RWPE1 (cell line): Measurements from ENCODE around the gene KCNIP1.

ENCODE experiments used
- CTCF ChIA-PET: fragments of 350-600 bp; sonication (Branson Sonifier 250); formaldehyde crosslinking; extraction: SDS; loops from one replicate; lab custom pipeline; 2021; lab: Yijun Ruan, JAX
- POLR2A ChIA-PET: fragments of 400-600 bp; formaldehyde crosslinking; extraction: SDS; loops from one replicate; lab custom pipeline; 2020; ENCODE audit warnings: antibody characterized with exemption; ENCODE audit not compliant: low non-redundant PET; lab: Yijun Ruan, JAX
- DNase-seq: peaks from one replicate; pipeline ENCODE4 v3.0.0; 2012; ENCODE audit warnings: low spot score
- H3K27ac ChIP-seq: fragments of 450-650 bp; 2 replicates; pipeline ENCODE4 v1.5.1; 2017
- CTCF ChIP-seq: fragments of 450-650 bp; conservative IDR thresholded peaks from 2 replicates; pipeline ENCODE4 v1.5.1; 2017; ENCODE audit warnings: low read depth, mild to moderate bottlenecking

Gene KCNIP1

GRCh38 chr5:170771496-170771895 lies 267.7 kb downstream of the KCNIP1 start:
- TF ChIP-seq CTCF: no peak
- POLR2A ChIA-PET: no interaction called here
- no peak overlapping the region for H3K27ac ChIP-seq
- no peak for DNase-seq
- CTCF ChIA-PET: no interaction called here

GRCh38 chr5:170773024-170773985 lies 269.5 kb downstream of the KCNIP1 start:
- TF ChIP-seq CTCF: no peak
- no peak for DNase-seq
- no peak overlapping the region for H3K27ac ChIP-seq
- ChIA-PET POLR2A (no interaction called here), CTCF (no interaction called here)

- no peak for TF ChIP-seq CTCF
- no peak overlapping the region for H3K27ac ChIP-seq
- POLR2A ChIA-PET: no interaction called here
- no peak for DNase-seq
- CTCF ChIA-PET: no interaction called here
Observed at GRCh38 chr5:170774831-170775230, 271.0 kb downstream of the KCNIP1 start.

GRCh38 chr5:170781946-170782345 lies 278.1 kb downstream of the KCNIP1 start:
- DNase-seq: no peak
- TF ChIP-seq CTCF: no peak
- POLR2A ChIA-PET: no interaction called here
- no peak overlapping the region for H3K27ac ChIP-seq
- CTCF ChIA-PET: interaction anchor here (1.1 kb wide), 1 partner anchor 37 kb away, joined by 4 read pairs; no protein-coding TSS in a partner anchor

- DNase-seq: no peak
- ChIA-PET POLR2A (no interaction called here), CTCF (interaction anchor here (0.6 to 1.4 kb wide), 4 partner anchors 9 to 144 kb away, joined by 3 to 4 read pairs (median 4); no protein-coding TSS in a partner anchor)
- no peak overlapping the region for H3K27ac ChIP-seq
- no peak for TF ChIP-seq CTCF
Observed at GRCh38 chr5:170782438-170782837, 278.6 kb downstream of the KCNIP1 start.

- TF ChIP-seq CTCF: no peak
- ChIA-PET CTCF (interaction anchor here (0.6 to 1.4 kb wide), 5 partner anchors 8 to 152 kb away, joined by 3 to 4 read pairs (median 3); no protein-coding TSS in a partner anchor), POLR2A (no interaction called here)
- no peak for DNase-seq
- no peak within 1 kb of the TSS for H3K27ac ChIP-seq
Observed at GRCh38 chr5:170783498-170784247, 279.9 kb downstream of the KCNIP1 start, which contains the start of gene GABRP. GABRP (plus strand) TSS chr5:170783725; CDS start chr5:170788616, 4,891 bp downstream.
